ENCODE data around the gene RPS6KA5. TPM values are rescaled to one million over a fixed set of nuclear protein-coding genes. Genes with fewer than 3 reads are reported as not detected.

The RPS6KA5 gene
- total RNA-seq, 4 donors from 2014 or later, result 30.8 to 48.6 (median 36.6) TPM

DNA sequence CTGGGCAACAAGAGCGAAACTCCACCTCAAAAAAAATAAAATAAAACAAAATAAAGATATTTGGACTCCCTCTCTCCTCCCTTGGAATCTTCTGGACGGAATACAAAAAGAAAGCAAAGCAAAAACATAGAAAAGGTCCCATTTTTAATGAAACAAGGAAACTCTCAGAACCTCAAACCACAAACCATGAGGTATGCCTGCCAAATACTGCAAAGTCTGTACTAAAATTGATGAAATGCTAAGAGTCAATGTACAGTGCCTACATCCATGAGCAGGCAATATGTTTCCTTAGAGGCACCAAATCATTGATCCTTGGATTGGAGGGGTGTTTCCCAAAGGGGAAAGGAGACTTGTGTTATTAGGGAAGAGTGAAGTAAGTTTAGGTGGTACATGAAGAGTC is 8.2 kb upstream of the RPS6KA5 start:
- no peak overlapping the region for H3K4me3 ChIP-seq
- H3K27ac ChIP-seq, result no peak overlapping the region
- no peak for TF ChIP-seq POLR2AphosphoS5 (IDR thresholded peaks at IDR 0.05)
- no peaks in the 10 kb centered on the region for H3K36me3 ChIP-seq
- no peak for ATAC-seq
- WGBS, 2 donors (ENCODE audit: low coverage in 1 of 2), result 100% methylated on average over 2 of the region's 2 CpGs; no CpG with 5 or more reads in 1 of the 2 donors
- H3K9me3 ChIP-seq, result peaks cover 0 to 6% (median 0%) of the 10 kb centered on the region in 3 donors
- peaks cover 4 to 21% (median 11%) of the 10 kb centered on the region in 3 donors for H3K4me1 ChIP-seq
- no peaks in the 10 kb centered on the region for H3K27me3 ChIP-seq

DNA sequence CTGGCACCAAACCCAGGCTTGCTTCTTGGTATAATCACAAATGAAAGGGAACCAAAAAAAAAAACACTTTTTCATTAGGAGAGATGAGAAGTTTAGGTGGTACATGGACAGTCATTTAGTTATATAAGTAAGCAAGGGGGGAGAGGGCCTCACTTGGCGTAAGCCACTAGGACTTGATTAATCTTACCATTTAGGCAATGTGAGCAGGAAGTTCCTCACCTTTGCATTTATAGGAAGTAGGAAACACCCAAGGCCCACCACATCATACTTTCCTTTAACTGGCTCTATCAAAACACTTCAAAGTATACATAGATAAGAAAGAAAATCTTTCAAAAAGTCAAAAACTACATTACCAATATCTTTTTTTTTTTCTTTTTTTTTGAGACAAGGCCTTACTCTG is 6.7 kb upstream of the RPS6KA5 start:
- WGBS, 2 donors (ENCODE audit: low coverage in 1 of 2), result 77 to 83% methylated on average over 1 of the region's 1 CpG
- Histone ChIP-seq H3K9me3 (peaks cover 0 to 6% (median 0%) of the 10 kb centered on the region in 3 donors), H3K27me3 (no peaks in the 10 kb centered on the region), H3K27ac (no peak overlapping the region), H3K4me1 (peaks cover 4 to 36% (median 12%) of the 10 kb centered on the region in 3 donors), H3K4me3 (no peak overlapping the region), H3K36me3 (no peaks in the 10 kb centered on the region)
- no peak for ATAC-seq
- TF ChIP-seq, protein P1, sequence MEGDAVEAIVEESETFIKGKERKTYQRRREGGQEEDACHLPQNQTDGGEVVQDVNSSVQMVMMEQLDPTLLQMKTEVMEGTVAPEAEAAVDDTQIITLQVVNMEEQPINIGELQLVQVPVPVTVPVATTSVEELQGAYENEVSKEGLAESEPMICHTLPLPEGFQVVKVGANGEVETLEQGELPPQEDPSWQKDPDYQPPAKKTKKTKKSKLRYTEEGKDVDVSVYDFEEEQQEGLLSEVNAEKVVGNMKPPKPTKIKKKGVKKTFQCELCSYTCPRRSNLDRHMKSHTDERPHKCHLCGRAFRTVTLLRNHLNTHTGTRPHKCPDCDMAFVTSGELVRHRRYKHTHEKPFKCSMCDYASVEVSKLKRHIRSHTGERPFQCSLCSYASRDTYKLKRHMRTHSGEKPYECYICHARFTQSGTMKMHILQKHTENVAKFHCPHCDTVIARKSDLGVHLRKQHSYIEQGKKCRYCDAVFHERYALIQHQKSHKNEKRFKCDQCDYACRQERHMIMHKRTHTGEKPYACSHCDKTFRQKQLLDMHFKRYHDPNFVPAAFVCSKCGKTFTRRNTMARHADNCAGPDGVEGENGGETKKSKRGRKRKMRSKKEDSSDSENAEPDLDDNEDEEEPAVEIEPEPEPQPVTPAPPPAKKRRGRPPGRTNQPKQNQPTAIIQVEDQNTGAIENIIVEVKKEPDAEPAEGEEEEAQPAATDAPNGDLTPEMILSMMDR (IDR thresholded peaks at IDR 0.05), result no peak
- TF ChIP-seq EP300 (IDR thresholded peaks at IDR 0.05), result no peak
- TF ChIP-seq POLR2A (IDR thresholded peaks at IDR 0.05), result no peak
- no peak for TF ChIP-seq POLR2AphosphoS5 (IDR thresholded peaks at IDR 0.05)

DNA sequence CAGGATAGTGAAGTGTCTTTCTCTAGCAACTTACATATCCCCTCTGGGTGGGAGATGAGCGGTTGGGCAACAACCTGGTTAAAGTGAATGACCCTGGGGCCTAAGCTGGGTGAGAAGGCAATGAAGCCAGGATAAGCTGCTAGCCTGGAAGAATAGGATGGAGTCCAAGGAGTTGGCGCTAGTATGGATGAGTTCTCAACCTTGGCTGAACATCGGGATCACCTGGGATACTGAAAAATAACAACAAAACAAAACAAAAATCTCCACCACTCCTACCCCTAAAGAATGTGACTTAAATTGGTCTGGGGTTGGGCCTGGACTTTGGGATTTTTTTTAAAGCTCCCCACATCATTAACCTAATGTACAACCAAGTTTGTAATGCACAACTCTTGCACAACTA is 4.8 kb upstream of the RPS6KA5 start:
- Histone ChIP-seq H3K4me1 (peaks cover 4 to 45% (median 16%) of the 10 kb centered on the region in 3 donors), H3K36me3 (no peaks in the 10 kb centered on the region), H3K27me3 (no peaks in the 10 kb centered on the region), H3K4me3 (no peak overlapping the region), H3K9me3 (no peaks in the 10 kb centered on the region), H3K27ac (peak overlapping the region; percentile 54 to 86 (median 81))
- no peak for ATAC-seq
- WGBS, 2 donors (ENCODE audit: low coverage in 1 of 2), result 15 to 41% methylated on average over 3 of the region's 3 CpGs
- TF ChIP-seq POLR2A (IDR thresholded peaks at IDR 0.05) (no peak), EP300 (IDR thresholded peaks at IDR 0.05) (no peak), POLR2AphosphoS5 (IDR thresholded peaks at IDR 0.05) (no peak)
- TF ChIP-seq, protein P1 (IDR thresholded peaks at IDR 0.05), result no peak

DNA sequence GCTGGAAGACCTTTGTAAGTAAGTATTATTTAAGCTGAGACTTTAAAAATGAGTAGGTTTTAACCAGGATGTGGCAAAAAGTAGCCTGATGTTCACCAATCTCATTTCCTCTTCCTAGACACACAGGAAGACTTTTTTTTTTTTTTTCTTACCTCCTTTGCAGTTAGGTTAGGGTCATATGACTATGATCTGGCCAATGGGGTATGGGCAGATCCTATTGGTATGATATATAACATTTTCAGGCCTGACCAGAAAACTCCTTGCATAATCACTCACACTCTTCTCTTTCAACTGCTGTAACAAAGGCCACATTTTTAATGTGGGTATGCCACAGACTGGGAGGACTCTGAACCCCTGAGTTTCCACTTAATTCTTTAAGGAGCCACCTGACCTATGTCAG is 2.7 kb upstream of the RPS6KA5 start:
- Histone ChIP-seq H3K4me3 (no peak overlapping the region), H3K27me3 (no peaks in the 10 kb centered on the region), H3K4me1 (peaks cover 4 to 57% (median 24%) of the 10 kb centered on the region in 3 donors), H3K9me3 (no peaks in the 10 kb centered on the region), H3K36me3 (no peaks in the 10 kb centered on the region), H3K27ac (peak overlapping the region; percentile 54 to 86 (median 80))
- ATAC-seq, result no peak
- TF ChIP-seq EP300 (IDR thresholded peaks at IDR 0.05), result no peak
- TF ChIP-seq POLR2A (IDR thresholded peaks at IDR 0.05), result no peak
- no peak for TF ChIP-seq POLR2AphosphoS5 (IDR thresholded peaks at IDR 0.05)
- TF ChIP-seq, protein P1 (IDR thresholded peaks at IDR 0.05), result no peak

DNA sequence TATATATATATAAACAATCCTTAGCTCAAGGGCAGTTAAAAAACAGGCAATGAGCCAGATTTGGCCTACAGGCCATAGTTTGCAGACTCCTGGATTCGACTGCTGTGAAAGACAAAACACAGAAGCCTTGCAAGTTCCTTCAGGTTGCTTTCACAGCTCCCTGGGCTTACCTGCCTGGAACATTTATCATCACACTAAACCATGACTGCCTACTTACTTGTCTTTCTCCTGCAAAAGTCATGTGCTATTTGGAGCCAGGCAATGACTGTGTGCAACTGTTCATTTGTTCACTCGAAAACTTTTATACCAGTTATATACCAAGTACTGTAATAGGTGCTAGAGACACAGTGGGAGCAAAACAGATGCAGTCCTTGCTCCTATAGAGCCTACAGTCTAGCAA is 2.2 kb upstream of the RPS6KA5 start:
- Histone ChIP-seq H3K9me3 (no peaks in the 10 kb centered on the region), H3K36me3 (no peaks in the 10 kb centered on the region), H3K27ac (peak overlapping the region; percentile 16 to 86 (median 80)), H3K4me3 (no peak overlapping the region), H3K27me3 (no peaks in the 10 kb centered on the region), H3K4me1 (peaks cover 4 to 63% (median 24%) of the 10 kb centered on the region in 3 donors)
- ATAC-seq, result no peak
- WGBS, 2 donors (ENCODE audit: low coverage in 1 of 2), result 33 to 68% methylated on average over 1 to 2 of the region's 2 CpGs
- TF ChIP-seq POLR2A (IDR thresholded peaks at IDR 0.05), result no peak
- TF ChIP-seq POLR2AphosphoS5 (IDR thresholded peaks at IDR 0.05), result no peak
- TF ChIP-seq, protein P1 (IDR thresholded peaks at IDR 0.05), result no peak
- no peak for TF ChIP-seq EP300 (IDR thresholded peaks at IDR 0.05)

Measured in gastroesophageal sphincter (tissue), 4 donors.